Activated CD8-positive, alpha-beta T cell treated with anti-CD3 and anti-CD28 coated beads for 36 hours (primary cell): ENCODE data around the gene GBP2. TPM values are rescaled to one million over a fixed set of nuclear protein-coding genes. Genes with fewer than 3 reads are reported as not detected.

Experiments used
- ATAC-seq: fragments of 200-7000 bp; cut with Tn5 transposase; one replicate; pipeline ENCODE4 v1.10.0; 2021; ENCODE audit warnings: mild to moderate bottlenecking, moderate library complexity
- CTCF ChIA-PET: fragments of 350-600 bp; sonication (Branson Sonifier 250); formaldehyde crosslinking; loops from one replicate; lab custom pipeline; 2021; ENCODE audit warnings: antibody characterized with exemption; lab: Charles Lee
- POLR2A ChIA-PET: fragments of 350-600 bp; sonication (Branson Sonifier 250); formaldehyde crosslinking; loops from one replicate; lab custom pipeline; 2021; ENCODE audit warnings: antibody characterized with exemption; lab: Charles Lee
- DNase-seq: peaks from one replicate; pipeline ENCODE4 v3.0.0-alpha.2; 2020
- H3K27ac Mint-ChIP-seq: one replicate; pipeline ENCODE4 v1.8.0; 2021; ENCODE audit warnings: mild to moderate bottlenecking, mixed read lengths
- H3K27me3 Mint-ChIP-seq: one replicate; pipeline ENCODE4 v1.8.0; 2021; ENCODE audit warnings: mixed read lengths
- H3K36me3 Mint-ChIP-seq: one replicate; pipeline ENCODE4 v1.8.0; 2021; ENCODE audit warnings: low read depth, mixed read lengths
- H3K4me1 Mint-ChIP-seq: one replicate; pipeline ENCODE4 v1.8.0; 2021; ENCODE audit warnings: low read depth, mixed read lengths
- H3K4me3 Mint-ChIP-seq: one replicate; pipeline ENCODE4 v1.8.0; 2021; ENCODE audit warnings: mild to moderate bottlenecking, moderate library complexity, mixed read lengths
- H3K9me3 Mint-ChIP-seq: one replicate; pipeline ENCODE4 v1.8.0; 2021; ENCODE audit warnings: mixed read lengths
- intact Hi-C: fragments of 100-400 bp; cut with micrococcal nuclease; formaldehyde crosslinking; loops from one replicate; pipeline ENCODE4 v1.10.0; 2022
- total RNA-seq, 2 experiments: library from RNA; stranded (reverse); gene quantifications; one replicate each; pipeline ENCODE4 v1.2.3, GENCODE V29; 2021
- TF ChIP-seq, protein P1 (sequence below): fragments of 200-600 bp; IDR thresholded peaks from one replicate; pipeline ENCODE4 v1.8.0; 2022; ENCODE audit warnings: antibody characterized with exemption, mild to moderate bottlenecking

GBP2 gene
- total RNA-seq, 2 experiments from 2014 or later = 181 to 189 TPM

DNA sequence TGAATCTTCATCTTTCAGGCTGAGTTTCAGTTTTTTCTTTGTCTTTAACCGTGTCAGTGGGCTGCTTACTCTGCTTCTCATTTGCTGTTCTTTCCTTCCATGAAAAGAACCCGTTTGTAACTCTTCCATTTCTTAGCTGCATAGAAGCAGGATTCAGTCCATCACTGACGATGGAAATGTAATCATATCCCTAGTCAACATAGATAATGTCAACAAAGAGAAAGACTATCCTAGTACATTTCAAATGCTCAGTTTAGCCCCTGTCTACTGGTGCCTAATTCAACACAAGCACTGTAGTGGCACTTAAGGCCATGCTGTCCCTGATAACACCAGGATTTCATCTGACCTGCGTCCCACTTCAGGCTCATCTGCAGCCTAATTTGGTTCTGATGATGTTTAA, 61.3 kb downstream of the GBP2 start:
- Mint-ChIP-seq H3K27ac (peak overlapping the region; percentile 92), H3K27me3 (no peaks in the 10 kb centered on the region), H3K4me1 (peaks cover 54% of the 10 kb centered on the region), H3K9me3 (no peaks in the 10 kb centered on the region), H3K36me3 (peaks cover 39% of the 10 kb centered on the region), H3K4me3 (peak overlapping the region; percentile 97)
- ATAC-seq (peak; percentile 50), DNase-seq (no peak)
- intact Hi-C loops = no loop called here
- POLR2A ChIA-PET = interaction anchor here (0.6 to 2.8 kb wide), 10 partner anchors 12 to 252 kb away, joined by 3 to 20 read pairs (median 3); partner anchors contain the start of gene GBP4
- TF ChIP-seq, protein P1, sequence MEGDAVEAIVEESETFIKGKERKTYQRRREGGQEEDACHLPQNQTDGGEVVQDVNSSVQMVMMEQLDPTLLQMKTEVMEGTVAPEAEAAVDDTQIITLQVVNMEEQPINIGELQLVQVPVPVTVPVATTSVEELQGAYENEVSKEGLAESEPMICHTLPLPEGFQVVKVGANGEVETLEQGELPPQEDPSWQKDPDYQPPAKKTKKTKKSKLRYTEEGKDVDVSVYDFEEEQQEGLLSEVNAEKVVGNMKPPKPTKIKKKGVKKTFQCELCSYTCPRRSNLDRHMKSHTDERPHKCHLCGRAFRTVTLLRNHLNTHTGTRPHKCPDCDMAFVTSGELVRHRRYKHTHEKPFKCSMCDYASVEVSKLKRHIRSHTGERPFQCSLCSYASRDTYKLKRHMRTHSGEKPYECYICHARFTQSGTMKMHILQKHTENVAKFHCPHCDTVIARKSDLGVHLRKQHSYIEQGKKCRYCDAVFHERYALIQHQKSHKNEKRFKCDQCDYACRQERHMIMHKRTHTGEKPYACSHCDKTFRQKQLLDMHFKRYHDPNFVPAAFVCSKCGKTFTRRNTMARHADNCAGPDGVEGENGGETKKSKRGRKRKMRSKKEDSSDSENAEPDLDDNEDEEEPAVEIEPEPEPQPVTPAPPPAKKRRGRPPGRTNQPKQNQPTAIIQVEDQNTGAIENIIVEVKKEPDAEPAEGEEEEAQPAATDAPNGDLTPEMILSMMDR = no peak
- CTCF ChIA-PET = interaction anchor here (0.8 to 3.2 kb wide), 7 partner anchors 18 to 293 kb away, joined by 3 to 19 read pairs (median 4); partner anchors contain the start of gene GBP3

DNA sequence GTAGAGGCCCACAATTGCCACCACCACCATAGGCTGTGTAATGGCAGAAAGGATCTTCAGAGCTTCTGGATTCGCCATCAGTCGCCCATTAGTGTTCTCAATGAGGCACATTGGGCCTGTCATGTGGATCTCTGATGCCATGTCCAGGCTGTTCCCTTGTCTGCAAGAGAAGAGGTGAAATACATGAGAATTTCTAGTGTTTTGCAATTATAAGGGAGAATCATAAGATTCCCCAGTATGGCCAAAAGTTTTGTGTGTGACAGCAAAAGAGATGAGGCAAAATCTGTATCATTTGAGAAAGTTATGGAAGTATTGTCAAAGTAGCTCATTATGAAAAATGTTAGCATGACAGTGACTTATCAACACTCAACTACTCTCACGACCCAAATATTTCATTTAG, 62.8 kb downstream of the GBP2 start:
- CTCF ChIA-PET = interaction anchor here (1.1 to 3.2 kb wide), 9 partner anchors 18 to 544 kb away, joined by 3 to 19 read pairs (median 4); partner anchors contain the start of gene GBP3
- H3K36me3 Mint-ChIP-seq = peaks cover 51% of the 10 kb centered on the region
- ATAC-seq = no peak
- no peak for DNase-seq
- POLR2A ChIA-PET = interaction anchor here (1.3 to 2.8 kb wide), 3 partner anchors 10 to 80 kb away, joined by 3 to 20 read pairs (median 12); no protein-coding TSS in a partner anchor
- H3K4me3 Mint-ChIP-seq = peak overlapping the region; percentile 97
- H3K9me3 Mint-ChIP-seq = no peaks in the 10 kb centered on the region
- TF ChIP-seq, protein P1 = no peak
- intact Hi-C loops = no loop called here
- no peaks in the 10 kb centered on the region for H3K27me3 Mint-ChIP-seq
- peak overlapping the region; percentile 92 for H3K27ac Mint-ChIP-seq
- H3K4me1 Mint-ChIP-seq = peaks cover 45% of the 10 kb centered on the region

DNA sequence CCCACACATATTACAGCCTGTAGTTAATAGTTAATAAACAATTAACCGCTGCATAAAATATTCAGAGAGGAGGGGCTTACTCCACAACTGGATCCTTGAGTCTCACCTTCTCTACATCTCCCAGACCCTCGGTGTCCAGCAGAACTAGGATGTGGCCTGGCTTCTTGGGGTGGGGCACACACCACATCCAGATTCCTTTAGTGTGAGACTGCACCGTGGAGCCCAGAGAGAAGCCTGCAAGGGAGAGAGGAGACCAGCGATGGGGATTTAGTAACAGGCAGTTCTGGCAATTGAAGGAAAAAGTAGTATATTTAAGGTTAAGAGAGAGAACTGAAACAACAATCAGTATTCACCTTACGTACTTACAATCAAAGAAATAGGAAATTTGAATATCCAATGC, 65.8 kb downstream of the GBP2 start:
- H3K4me1 Mint-ChIP-seq = peaks cover 40% of the 10 kb centered on the region
- intact Hi-C loops = no loop called here
- TF ChIP-seq, protein P1 = no peak

More for the DNA sequence above, 65.8 kb downstream of the GBP2 start:
- no peak for ATAC-seq
- no peaks in the 10 kb centered on the region for H3K9me3 Mint-ChIP-seq
- ChIA-PET CTCF (no interaction called here), POLR2A (no interaction called here)
- H3K36me3 Mint-ChIP-seq = peaks cover 77% of the 10 kb centered on the region
- DNase-seq = no peak
- H3K4me3 Mint-ChIP-seq = no peak overlapping the region
- H3K27ac Mint-ChIP-seq = no peak overlapping the region
- no peaks in the 10 kb centered on the region for H3K27me3 Mint-ChIP-seq

Other genes with a start within 250 kb of the GBP2 start
- gene GTF2B, start 234.5 kb downstream of the GBP2 start, total RNA-seq = 10 to 100 TPM; 40.7 to 42.0 TPM
- gene KYAT3, start 133.5 kb downstream of the GBP2 start, total RNA-seq = 10 to 100 TPM; 39.4 to 46.6 TPM
- 10 to 100 TPM; 19.6 to 20.8 TPM for gene RBMXL1, start 133.5 kb downstream of the GBP2 start, total RNA-seq
- 1 to 10 TPM; 4.7 to 5.7 TPM for gene GBP3, start 103.2 kb downstream of the GBP2 start, total RNA-seq
- gene GBP1, start 60.9 kb downstream of the GBP2 start, total RNA-seq = 10 to 100 TPM; 69.6 to 71.5 TPM
- gene GBP7, start 49.9 kb upstream of the GBP2 start, total RNA-seq = under 1 TPM; 0.11 to 0.20 TPM
- 10 to 100 TPM; 34.2 to 38.3 TPM for gene GBP4, start 72.8 kb upstream of the GBP2 start, total RNA-seq
- 100 to 1,000 TPM; 163 to 174 TPM for gene GBP5, start 146.7 kb upstream of the GBP2 start, total RNA-seq
- gene GBP6, start 237.9 kb upstream of the GBP2 start, total RNA-seq = under 1 TPM; 0.49 to 0.61 TPM